Parathyroid adenoma (tissue), 2 donors: ENCODE measurements around the gene BMPR1B.
"Not testable (repeated sequence)": the region's sequence is repeated elsewhere in the genome, so short reads cannot be mapped to it uniquely, and the experiment has no call there.

ENCODE experiments used
- H2AFZ ChIP-seq: fragments of 300-600 bp; sonication (generic); one replicate; pipeline ENCODE4 v1.7.0; 2017; ENCODE audit warnings: antibody characterized with exemption, mild to moderate bottlenecking
- H3K27ac ChIP-seq: fragments of 300-600 bp; sonication (generic); one replicate; pipeline ENCODE4 v1.7.0; 2017
- H3K27me3 ChIP-seq: fragments of 300-600 bp; sonication (generic); one replicate; pipeline ENCODE4 v1.7.0; 2017; ENCODE audit warnings: low read length; ENCODE audit not compliant: control insufficient read depth, insufficient read depth
- H3K36me3 ChIP-seq: fragments of 300-600 bp; sonication (generic); one replicate; pipeline ENCODE4 v1.7.0; 2017; ENCODE audit warnings: low read length; ENCODE audit not compliant: control insufficient read depth, insufficient read depth
- H3K4me1 ChIP-seq: fragments of 300-600 bp; sonication (generic); one replicate; pipeline ENCODE4 v1.7.0; 2017; ENCODE audit warnings: control low read depth
- H3K4me2 ChIP-seq: fragments of 300-600 bp; sonication (generic); one replicate; pipeline ENCODE4 v1.7.0; 2017; ENCODE audit warnings: low read length
- H3K4me3 ChIP-seq: fragments of 300-600 bp; sonication (generic); one replicate; pipeline ENCODE4 v1.7.0; 2017; ENCODE audit warnings: low read depth, low read length
- H3K79me2 ChIP-seq: fragments of 300-600 bp; sonication (generic); one replicate; pipeline ENCODE4 v1.7.0; 2017; ENCODE audit warnings: control low read depth
- H3K9ac ChIP-seq: fragments of 300-600 bp; sonication (generic); one replicate; pipeline ENCODE4 v1.7.0; 2017; ENCODE audit warnings: mild to moderate bottlenecking
- H3K9me3 ChIP-seq: fragments of 300-600 bp; sonication (generic); one replicate; pipeline ENCODE4 v1.7.0; 2017; ENCODE audit warnings: low read length; ENCODE audit not compliant: control insufficient read depth
- CTCF ChIP-seq: fragments of 300-600 bp; sonication (generic); IDR thresholded peaks from one replicate; pipeline ENCODE4 v1.7.0; 2017; ENCODE audit warnings: antibody characterized with exemption, mild to moderate bottlenecking
- donor health status: primary hyperparathyroidism.

BMPR1B gene

DNA sequence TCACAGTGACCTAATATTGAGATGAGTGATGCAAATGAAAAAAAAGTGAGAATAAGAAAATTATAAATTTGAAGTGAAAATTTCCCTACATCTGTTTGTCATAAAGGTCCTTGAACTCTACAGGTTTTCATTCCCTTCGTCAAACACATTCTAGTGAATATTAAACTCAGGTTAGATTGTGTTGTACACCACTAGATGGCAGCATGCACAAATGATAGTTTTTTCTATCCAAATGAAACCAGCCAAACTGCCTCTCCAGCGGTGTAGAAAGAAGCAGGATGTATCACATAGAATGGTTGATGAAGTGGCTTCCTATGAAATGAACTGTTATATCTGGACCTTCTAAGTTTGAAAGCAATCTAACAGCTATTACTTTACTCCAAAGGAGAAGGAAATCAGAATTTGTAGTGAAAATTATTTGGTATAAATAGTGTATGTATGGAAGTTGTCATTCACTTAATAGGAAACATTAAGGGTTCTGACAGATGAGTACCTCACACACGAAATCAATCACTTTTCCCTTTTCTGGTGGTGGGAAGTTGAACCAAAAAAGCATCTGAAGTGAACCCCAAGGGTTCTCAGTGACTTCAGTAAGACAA, 408.3 kb downstream of the BMPR1B start:
- H3K4me3 ChIP-seq, result no peak overlapping the region
- no peak overlapping the region for H3K27ac ChIP-seq
- no peaks in the 10 kb centered on the region for H3K9me3 ChIP-seq
- no peaks in the 10 kb centered on the region for H3K4me1 ChIP-seq
- no peaks in the 10 kb centered on the region for H3K36me3 ChIP-seq
- no peaks in the 10 kb centered on the region for H3K27me3 ChIP-seq
- no peak overlapping the region for H2AFZ ChIP-seq
- H3K9ac ChIP-seq, result no peak overlapping the region
- peak; percentile 34 for TF ChIP-seq CTCF
- H3K79me2 ChIP-seq, result no peaks in the 10 kb centered on the region
- H3K4me2 ChIP-seq, result no peak overlapping the region

DNA sequence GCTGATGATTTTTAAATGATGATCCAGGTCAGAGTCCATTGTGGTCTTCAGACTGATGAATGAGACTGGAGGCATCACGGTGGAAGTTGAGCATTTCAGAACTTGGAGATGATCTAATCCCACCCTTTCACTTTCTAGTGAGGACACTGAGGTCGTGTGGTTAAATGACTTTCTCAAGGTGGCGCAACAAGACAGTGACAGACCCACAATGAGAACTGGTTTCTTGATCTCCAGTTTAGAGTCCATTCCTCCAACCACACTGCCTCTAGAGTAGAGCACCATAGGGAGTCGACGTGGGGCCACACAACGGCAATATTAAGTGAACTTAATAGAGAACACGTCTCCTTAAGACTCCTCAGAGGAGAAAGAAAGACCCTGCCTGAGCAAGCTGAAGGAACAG, 410.1 kb downstream of the BMPR1B start:
- Histone ChIP-seq H3K79me2 (no peaks in the 10 kb centered on the region), H3K27ac (no peak overlapping the region), H3K4me1 (no peaks in the 10 kb centered on the region), H3K27me3 (no peaks in the 10 kb centered on the region), H3K4me2 (no peak overlapping the region), H3K9me3 (no peaks in the 10 kb centered on the region), H3K36me3 (no peaks in the 10 kb centered on the region), H2AFZ (no peak overlapping the region), H3K9ac (no peak overlapping the region), H3K4me3 (no peak overlapping the region)
- no peak for TF ChIP-seq CTCF

DNA sequence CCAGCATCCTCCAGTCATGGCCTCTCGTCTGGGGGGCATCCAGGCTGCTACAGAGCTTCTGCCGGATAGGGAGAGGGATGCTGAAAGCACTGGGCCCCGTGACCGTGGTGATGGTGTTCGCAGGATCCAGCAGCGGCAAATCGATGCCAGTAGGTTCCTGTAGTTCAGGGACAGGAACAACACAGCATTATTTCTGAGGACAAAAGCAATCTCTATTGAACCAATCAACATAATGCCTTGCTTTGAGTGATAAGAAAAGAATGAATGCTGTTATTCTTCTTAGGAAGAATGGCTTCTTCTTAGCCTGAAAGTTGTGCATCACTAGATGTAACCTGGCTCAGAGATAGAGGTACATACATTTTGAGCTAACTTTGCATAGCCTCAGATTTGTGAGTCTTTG, 412.4 kb downstream of the BMPR1B start:
- no peaks in the 10 kb centered on the region for H3K4me1 ChIP-seq
- no peak overlapping the region for H3K9ac ChIP-seq
- H3K27me3 ChIP-seq, result no peaks in the 10 kb centered on the region
- H3K36me3 ChIP-seq, result no peaks in the 10 kb centered on the region
- no peak overlapping the region for H3K4me2 ChIP-seq
- no peaks in the 10 kb centered on the region for H3K9me3 ChIP-seq
- TF ChIP-seq CTCF, result no peak
- H3K4me3 ChIP-seq, result no peak overlapping the region
- H3K79me2 ChIP-seq, result no peaks in the 10 kb centered on the region
- no peak overlapping the region for H2AFZ ChIP-seq
- H3K27ac ChIP-seq, result no peak overlapping the region

GRCh38 chr4:95171377-95171776, 413.6 kb downstream of the BMPR1B start:
- not testable (repeated sequence) for H3K36me3 ChIP-seq

GRCh38 chr4:95178938-95179337, 421.2 kb downstream of the BMPR1B start:
- no peaks in the 10 kb centered on the region for H3K79me2 ChIP-seq
- no peak overlapping the region for H3K4me3 ChIP-seq
- H2AFZ ChIP-seq, result no peak overlapping the region
- no peak overlapping the region for H3K4me2 ChIP-seq
- H3K9ac ChIP-seq, result no peak overlapping the region
- no peaks in the 10 kb centered on the region for H3K9me3 ChIP-seq
- no peak overlapping the region for H3K27ac ChIP-seq
- H3K27me3 ChIP-seq, result no peaks in the 10 kb centered on the region
- no peak for TF ChIP-seq CTCF
- no peaks in the 10 kb centered on the region for H3K4me1 ChIP-seq
- no peaks in the 10 kb centered on the region for H3K36me3 ChIP-seq

More at GRCh38 chr4:95171377-95171776, 413.6 kb downstream of the BMPR1B start:
- H2AFZ ChIP-seq, H3K4me1 ChIP-seq, H3K27ac ChIP-seq, H3K4me2 ChIP-seq, H3K27me3 ChIP-seq, H3K4me3 ChIP-seq, H3K9ac ChIP-seq, H3K79me2 ChIP-seq, H3K9me3 ChIP-seq: not testable (repeated sequence)
